ENCODE results near the gene ZNF771.

- TF ChIP-seq CTCF (IDR thresholded peaks at IDR 0.05) (no peak), EP300 (IDR thresholded peaks at IDR 0.05) (no peak), POLR2AphosphoS5 (IDR thresholded peaks at IDR 0.05) (peak in 1 of 3 donors; percentile 31)
Measured at GRCh38 chr16:30447512-30448226, 40.3 kb downstream of the ZNF771 start.
